HG03175 (cell line): ENCODE measurements around the gene DUSP8.
"Not testable (repeated sequence)": the region's sequence is repeated elsewhere in the genome, so short reads cannot be mapped to it uniquely, and the experiment has no call there.

Experiments used
- ATAC-seq: cut with Tn5 transposase; IDR thresholded peaks from one replicate; pipeline ENCODE4 v1.9.1; 2021; ENCODE audit warnings: mild to moderate bottlenecking, moderate library complexity; ENCODE audit not compliant: unreplicated experiment

DUSP8 gene

DNA sequence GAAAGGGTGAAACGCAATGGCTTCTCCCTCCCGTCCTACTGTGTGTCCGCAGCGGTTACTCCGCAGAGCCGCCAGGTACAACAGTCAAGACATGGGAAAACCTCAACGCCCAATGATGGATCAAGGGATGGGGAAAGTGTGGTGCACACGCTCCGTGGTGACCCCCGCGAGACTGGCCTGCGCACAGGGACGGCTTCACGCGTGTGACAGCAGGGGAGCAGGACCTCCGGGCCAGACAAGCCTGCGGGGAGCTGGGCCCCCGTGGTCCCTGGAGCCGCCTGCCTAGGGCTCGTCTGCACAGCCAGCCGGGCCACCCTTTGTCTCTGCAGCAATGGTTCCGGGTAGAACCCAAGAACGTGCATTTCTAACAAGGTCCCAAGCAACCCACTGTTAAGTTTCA lies 53.8 kb downstream of the DUSP8 start:
- no peak for ATAC-seq

DNA sequence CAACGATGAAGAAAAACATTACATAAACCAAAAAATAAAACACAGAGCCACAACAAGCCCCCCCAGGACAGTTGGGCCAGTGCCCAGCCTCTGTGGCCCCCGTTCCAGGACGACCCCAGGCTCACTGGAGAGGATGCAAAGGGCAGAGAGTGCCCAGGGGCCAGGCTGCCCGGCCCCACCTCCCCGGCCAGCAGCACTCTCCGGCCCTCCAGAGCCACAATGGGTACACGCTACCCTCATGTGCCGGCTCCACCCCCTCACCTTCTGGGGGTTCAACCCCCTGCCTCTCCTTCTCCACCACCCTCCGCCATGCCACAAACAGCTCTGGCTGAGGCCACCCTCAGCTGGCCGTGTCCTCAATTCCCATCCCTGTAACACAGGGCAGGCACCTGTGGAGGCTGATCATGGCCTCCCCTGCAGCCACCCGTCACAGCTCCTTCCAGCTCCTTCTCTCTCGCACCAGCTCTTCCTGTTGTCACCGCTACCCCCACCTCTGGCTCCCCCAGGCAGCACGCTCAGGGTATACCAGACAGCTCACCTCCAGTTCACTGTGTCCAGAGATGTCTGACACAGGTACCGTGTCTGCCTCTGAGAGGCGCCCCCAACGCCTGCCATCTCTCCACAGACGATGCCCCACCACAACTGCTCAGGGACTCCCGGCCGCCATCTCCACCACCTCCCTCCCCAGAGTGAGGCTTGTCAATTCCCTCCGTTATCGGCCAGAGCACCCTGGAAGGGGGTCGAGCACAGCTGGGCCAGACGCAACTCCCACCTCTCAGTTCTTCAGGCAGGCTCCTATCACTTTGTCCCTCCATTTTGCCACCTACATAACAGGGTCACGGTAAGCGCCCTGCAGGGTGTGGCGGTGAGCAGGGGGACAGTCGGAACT lies 54.7 kb downstream of the DUSP8 start:
- ATAC-seq, result no peak

DNA sequence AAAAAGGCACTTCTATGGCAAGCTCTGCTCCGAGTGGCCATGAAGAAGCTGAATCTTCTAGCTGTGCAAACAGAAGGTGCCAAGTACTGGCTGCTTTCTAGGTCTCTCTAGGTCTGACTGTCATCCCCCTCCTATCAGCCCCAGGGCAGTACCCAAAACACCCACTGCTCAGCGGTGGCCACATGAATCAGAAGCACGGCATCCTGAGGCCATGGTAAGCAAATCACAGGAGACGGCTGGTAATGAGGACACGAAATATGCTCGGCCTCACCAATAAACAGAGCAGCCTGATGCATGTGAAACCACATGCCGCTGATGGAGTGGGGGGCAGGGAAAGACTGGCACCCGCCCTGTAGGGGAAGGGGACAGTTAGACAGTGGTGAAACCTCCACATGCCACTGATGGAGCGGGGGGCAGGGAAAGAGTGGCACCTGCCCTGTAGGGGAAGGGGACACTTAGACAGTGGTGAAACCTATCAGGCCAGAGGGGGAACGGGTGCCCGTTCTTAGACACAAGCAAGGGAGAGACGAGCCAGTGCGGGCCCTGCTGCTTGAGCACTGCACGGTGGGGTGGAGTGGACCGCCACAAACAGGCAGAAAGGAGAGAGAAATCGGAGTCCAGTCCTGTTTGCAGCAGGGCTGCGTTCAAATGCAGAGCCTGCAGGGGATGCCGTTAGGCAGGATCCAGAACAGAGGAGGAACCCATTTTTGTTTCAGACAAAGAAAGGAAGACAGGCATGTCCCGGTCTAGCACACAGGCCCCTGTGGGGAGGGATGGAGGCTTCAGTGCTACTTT lies 55.6 kb downstream of the DUSP8 start:
- no peak for ATAC-seq

DNA sequence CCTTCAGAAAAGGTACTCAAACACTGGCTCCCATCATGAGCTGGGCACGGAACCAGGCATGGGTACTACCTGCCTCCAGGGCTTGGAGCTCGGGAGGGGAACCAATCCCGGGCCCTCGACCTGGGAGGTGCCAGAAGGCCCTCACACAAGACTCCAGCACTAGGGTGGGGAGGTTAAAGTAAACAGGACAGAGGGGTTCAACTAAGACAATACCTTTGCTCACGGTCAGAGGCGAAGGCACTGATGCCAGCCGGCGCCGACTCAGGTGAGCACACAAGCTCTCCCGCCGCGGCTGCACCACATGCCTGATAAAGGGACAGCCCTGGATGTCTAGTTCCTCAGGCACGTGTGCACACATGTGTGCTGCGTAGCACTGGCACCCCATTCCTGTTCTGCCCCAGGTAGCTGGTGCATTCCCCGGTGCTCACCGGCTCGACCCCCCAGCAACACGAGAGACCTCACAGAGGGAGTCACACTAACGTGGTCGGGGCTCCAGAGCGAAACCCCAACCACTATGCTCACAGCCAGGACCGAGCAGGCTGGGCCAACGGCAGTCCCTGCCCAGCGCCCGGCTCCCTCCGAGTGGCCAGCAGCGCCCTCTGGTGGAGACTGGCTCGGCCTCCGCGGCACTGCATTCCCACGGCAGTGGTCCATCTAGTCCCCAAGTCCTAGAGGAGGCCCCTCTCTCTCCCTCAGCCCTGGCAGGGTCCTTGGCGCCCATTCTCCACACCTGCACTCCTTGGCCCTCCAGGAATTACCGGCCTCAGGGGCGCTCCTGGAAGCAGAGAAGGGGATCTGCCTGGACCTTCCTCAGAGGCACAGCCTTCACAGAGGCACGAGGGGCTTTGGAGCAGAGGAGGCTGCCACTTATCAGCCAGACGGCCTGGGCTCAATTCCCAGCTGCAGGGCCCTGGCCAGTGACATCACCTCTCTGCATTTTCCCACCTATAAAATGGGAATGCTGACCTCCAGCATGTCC lies 56.7 kb downstream of the DUSP8 start:
- no peak for ATAC-seq

DNA sequence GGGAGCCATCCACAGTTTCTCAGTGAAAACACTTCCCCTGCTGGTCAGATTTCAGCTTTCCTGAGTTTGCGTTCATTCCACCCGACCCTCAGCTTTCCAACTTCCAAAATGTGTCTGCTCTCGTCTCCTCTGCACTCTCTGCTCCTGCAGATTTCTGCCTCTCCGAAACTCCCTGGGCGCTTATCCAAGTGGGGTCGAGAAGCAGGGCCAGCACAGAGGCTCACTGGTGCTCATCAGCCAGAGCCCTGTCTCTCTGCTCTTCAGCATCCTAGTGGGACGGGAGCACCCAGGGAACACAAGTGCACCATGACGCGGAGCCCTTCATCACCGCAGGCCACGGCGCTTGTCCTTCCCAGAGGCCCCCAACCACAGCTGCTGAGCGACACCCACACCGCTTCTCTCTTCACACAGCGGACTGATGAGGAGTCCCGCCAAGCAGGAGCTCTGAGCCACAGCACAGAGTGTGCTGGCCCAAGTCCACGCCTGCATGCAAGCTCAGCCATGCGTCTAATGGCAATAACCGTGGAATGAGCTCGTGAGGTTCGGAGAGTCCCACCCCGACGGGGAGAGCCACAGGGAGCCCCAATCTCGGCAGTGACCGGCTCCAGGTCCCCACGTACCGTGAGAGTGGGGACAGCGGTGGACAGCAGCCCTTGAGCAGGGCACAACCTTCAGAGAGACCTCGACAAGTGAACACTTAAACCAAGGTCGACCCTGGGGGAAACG lies 57.6 kb downstream of the DUSP8 start:
- no peak for ATAC-seq

DNA sequence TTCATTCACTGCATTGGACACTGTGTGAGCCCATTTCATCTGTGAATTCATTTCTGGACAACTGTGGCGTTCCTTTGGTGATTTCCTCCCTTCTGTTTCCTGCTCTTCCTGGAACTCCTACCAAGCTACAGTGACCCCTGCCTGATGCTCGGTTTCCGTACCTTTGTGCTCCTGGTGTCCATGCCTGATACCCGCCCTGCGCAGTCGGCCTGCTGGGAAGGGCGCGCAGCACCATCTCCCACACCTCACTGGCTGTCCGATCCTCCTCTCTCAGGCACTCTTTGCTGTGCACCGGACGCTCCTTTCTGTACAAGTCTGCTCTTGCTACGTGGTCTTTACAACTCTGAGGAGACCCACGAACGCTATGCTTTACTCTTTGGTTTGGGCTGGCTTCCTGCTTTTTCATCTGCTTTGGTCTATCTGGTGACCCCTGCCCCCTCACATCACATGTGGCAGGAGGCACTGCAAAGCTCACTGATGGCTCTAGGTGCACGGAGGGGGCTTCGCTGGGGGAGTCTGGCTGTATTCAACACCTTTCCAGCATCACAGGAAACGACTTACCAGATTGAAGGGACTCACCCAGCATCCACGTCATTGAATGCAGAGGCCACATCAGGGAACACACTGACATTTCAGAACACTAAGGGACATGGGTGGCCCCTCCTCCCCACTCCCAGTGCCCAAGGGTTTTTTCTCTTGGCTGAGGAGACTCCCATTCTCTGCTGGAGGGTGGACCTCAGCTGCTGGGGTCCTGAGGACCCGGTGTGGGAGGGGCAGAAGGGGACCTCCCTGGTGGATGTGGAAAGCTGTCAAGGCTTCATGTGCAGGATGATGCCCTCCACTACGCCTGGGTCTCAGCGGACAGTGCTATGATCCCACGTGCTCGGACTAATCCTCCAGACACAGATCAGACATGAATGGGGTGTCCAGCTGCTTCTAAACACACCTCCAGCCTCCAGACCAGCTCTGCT lies 58.5 kb downstream of the DUSP8 start:
- ATAC-seq, result no peak

DNA sequence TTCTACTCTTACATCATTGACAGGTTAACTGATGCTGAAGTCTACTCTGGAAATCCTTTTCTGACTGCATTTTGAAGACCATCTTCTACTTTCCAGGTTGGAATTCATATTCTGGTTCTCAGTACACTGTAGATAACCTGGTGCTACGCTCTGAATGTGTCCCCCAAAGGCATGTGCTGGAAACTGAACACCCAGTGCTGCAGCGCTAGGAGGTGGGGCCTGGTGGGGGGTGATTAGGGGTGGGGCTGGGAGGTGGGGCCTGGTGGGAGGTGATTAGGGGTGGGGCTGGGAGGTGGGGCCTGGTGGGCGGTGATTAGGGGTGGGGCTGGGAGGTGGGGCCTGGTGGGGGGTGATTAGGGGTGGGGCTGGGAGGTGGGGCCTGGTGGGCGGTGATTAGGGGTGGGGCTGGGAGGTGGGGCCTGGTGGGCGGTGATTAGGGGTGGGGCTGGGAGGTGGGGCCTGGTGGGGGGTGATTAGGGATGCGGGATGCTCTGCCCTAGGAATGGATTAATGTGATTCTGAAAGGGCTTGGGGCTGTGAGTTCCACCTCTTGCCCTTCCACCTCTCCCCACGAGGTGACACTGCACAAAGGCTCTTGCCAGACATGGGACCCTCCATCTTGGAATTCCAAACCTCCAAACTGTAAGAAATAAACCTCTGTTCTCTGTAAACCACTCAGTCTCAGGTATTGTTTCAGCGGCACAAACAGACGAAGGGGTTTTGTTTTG lies 59.4 kb downstream of the DUSP8 start:
- ATAC-seq, result not testable (repeated sequence)

DNA sequence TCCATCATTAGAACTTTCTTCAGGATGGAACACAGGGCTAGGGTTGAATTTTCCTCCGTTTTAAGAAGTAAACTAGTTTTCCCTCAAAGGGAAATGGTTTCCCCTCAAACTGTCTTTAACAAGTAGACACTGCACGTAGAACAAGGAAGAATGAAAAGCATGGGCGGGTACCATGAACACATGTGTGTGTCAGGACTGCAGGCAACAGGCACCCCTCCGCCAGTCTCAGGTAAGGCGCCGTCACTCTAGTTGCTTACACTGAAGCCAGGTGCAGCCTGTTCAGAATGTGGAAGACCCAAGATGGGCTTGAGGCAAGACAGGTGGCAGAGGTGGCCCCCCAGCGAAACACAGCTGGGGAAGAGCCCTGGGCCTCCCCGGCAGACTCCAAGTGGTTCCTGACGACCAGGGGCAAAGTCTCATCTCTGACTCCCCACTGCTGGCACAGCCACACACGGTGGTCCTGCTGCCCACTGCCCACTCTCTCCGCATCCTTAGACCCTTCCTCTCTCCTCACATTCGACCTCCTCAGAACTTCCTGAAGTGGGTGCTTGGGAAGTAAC lies 60.1 kb downstream of the DUSP8 start:
- ATAC-seq, result no peak

DNA sequence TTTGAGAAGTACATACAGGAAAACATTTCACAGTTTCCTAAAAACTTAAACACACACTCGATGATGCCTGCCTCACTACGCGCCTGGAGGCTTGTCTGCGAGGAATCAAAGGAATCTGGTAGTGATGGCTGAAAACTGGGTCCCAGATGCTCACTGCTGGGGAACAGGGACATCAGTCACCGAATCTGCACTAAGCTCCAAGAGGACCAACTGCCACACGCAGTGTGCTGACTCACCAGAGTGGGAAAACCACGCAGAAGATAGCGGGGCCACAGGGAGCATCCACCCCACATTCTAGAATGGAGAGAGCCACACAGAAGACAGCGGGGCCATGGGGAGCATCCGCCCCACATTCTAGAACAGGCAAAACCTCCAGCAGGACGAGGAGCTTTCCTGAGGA lies 61.1 kb downstream of the DUSP8 start:
- no peak for ATAC-seq

DNA sequence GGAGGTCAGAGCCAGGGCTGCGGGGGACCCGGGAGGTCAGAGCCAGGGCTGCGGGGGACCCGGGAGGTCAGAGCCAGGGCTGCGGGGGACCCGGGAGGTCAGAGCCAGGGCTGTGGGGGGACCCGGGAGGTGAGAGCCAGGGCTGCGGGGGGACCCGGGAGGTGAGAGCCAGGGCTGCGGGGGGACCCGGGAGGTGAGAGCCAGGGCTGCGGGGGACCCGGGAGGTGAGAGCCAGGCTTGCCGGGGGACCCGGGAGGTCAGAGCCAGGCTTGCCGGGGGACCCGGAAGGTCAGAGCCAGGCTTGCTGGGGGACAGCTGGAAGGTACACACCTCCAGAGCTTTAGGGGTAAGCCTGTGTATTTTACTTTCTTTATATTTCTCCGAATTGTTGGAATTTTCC lies 61.7 kb downstream of the DUSP8 start:
- not testable (repeated sequence) for ATAC-seq

DNA sequence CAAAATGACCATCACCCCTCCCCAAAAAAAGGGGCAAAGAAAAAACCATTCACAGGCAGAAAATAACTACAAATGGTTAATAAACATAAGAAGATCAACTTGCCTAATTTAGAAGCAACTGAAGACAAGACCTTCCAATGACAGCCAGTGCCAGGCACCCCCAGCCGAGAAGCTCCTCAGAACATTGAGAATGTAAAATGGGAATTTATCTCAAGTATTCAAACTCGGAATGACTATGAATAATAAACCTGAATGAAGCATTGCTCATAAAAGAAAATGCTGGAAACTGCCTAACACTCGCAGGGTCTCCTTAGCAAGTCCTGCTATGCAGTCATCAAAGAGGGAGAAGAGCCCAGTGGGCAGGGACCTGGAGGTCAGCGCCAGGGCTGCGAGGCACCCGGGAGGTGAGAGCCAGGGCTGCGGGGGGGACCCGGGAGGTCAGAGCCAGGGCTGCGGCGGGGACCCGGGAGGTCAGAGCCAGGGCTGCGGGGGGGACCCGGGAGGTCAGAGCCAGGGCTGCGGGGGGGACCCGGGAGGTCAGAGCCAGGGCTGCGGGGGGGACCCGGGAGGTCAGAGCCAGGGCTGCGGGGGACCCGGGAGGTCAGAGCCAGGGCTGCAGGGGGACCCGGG lies 62.3 kb downstream of the DUSP8 start:
- ATAC-seq, result no peak

DNA sequence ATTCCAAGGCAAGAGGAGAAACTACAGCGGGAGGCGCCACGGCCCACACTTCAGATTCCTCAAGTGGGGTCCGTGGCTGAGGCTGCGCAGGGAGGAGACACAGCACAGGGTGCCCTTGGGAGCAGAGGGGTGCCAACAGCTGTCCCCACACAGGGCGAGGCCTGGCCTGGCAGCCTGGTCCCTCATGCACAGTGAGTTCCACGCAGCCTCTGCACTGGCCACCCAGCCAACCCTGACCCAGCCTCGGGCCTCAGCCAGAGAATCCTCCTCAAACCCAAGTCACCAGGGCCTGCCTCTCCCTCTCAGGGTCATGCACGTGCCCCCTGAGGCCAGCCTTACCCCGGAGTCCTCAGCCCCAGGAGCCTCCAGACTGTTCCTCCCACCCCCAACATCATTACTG lies 63.1 kb downstream of the DUSP8 start:
- no peak for ATAC-seq

DNA sequence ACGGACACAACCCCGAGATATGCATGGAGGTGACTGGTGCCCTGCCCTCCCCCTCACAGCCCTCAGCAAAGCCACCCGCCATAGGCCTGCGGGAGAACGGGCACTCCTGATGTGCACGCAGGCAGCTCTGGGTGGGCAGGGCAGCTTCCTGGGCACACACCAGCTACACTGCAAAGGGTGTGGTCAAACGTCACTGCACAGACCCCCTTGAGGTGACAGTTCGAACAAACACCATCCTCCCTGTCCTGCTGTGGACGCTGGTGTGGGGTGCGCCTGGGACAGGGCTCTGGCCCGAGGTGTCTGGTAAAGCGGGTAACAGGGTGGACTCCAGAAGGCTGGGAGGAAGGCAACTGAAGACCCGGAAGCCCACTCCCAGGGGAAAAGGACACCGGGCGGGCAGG lies 63.6 kb downstream of the DUSP8 start:
- no peak for ATAC-seq

DNA sequence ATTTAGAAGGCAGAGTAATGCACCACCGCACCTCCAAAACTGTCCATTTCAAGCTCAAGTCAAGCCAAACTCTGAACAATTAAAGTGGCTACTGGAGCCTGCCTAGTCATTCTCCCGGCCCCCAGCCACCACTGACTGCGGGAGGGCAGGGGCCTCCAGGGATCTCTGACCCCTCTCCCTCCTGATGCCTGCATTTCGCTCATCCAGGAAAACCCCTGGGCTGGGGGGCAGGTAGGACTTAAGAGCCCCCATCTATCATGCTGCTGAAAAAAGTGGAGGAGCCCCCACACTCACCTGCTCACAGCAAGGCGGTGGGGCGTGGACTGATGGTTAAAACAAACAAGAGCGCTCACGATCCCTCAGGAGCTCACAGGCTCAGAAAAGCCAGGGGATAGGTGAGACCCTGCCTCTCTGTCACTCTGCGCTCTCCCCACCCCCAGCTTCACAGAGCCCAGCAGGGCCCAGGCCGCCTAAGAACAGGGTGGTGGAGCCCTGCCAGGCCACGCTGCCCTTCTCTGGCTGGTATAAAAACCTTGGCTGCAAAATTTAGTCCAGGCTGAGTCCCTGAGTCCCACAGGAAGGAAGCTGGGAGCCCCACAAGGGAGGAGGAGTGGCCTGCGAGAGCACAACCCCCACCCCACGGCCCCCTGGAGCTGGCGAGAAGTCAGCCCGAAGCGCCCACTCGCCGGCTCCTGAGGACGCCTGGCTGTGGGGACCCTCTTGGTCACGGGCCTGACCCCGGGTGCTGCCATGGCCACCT lies 64.5 kb downstream of the DUSP8 start:
- ATAC-seq, result no peak

DNA sequence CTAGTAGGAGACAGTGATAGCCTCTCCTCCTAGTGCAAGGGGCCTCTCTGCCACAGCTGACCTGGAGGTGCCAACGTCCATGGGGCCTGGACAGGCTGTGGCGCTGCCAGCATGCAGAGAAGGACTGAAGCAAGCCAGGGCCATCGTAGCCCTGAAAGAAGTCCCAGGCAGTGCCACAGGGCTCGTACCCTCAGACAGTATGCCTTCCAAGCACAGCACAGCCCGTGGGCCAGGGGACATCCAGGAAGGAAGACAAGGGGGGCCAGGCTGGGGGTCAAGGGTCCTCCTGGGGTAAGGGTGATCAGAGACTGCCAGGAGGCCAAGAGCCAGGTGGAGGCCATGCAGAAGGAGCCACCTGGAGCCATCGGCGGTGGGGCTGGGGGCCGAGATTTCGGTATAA lies 65.1 kb downstream of the DUSP8 start:
- ATAC-seq, result no peak

DNA sequence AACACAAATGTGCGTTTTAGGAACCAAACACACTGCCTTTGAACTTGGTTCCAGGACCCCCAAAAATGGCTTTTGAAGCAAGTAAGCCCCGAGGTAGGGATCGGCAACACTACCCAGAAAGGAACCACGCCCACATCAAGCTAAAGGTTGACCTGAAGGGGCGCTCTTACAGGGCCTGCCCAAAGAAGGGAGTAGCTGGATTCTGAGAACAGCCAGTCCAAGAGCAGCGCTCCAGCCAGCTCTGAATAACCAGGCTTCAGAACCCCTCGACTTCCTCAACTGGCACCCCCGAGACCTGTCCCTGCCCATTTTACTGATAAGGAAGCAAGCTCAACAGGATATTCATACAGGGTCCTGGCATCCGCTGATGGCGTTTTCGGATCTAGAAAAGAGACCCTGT lies 66.6 kb downstream of the DUSP8 start:
- no peak for ATAC-seq
